HCT116 (cell line): ENCODE results near the gene CEP70. TPM values are rescaled to one million over a fixed set of nuclear protein-coding genes. Genes with fewer than 3 reads are reported as not detected.
"Not testable (repeated sequence)": the region's sequence is repeated elsewhere in the genome, so short reads cannot be mapped to it uniquely, and the experiment has no call there.

Experiments used
- ATAC-seq: fragments of 200-7000 bp; cut with Tn5 transposase; 2 replicates; pipeline ENCODE4 v1.9.1; 2020; ENCODE audit warnings: mild to moderate bottlenecking, moderate library complexity
- BruUV-seq: library from RNA; stranded (reverse); fragments of 400-500 nt; replicated peaks from 2 replicates; lab custom pipeline; 2021; lab: Mats Ljungman, UMichigan
- CTCF ChIA-PET: fragments of 300-600 bp; sonication (Branson Sonifier 250); formaldehyde crosslinking; loops from one replicate; lab custom pipeline; 2021; ENCODE audit warnings: antibody characterized with exemption; lab: Charles Lee
- POLR2A ChIA-PET: fragments of 300-600, 350-600 bp; sonication (Branson Sonifier 250); formaldehyde crosslinking; loops from one replicate; lab custom pipeline; 2021; ENCODE audit warnings: antibody characterized with exemption; lab: Charles Lee
- RAD21 ChIA-PET, 2 experiments: fragments of 300-600 bp; sonication (Branson Sonifier 250); formaldehyde crosslinking; loops; one replicate each; lab custom pipeline; 2023; ENCODE audit warnings: low total read pairs in 2 of 2; ENCODE audit not compliant: uncharacterized antibody in 2 of 2, unreplicated experiment in 2 of 2, low non-redundant PET in 1 of 2; lab: Charles Lee
- DNase-seq: peaks from one replicate; pipeline ENCODE4 v3.0.0-alpha.2; 2010; ENCODE audit warnings: low read depth, low spot score
- H2AFZ ChIP-seq: fragments of 200-600 bp; shearing (Covaris generic), sonication (generic); 2 replicates; pipeline ENCODE4 v1.6.1; 2017; ENCODE audit warnings: low read depth, mixed run types, mixed read lengths, antibody characterized with exemption, low read length; ENCODE audit not compliant: poor library complexity, severe bottlenecking
- H3K27ac ChIP-seq: 2 replicates; pipeline ENCODE4 v1.5.1; 2012; ENCODE audit warnings: low read depth, low read length
- H3K27me3 ChIP-seq: fragments of 200-600 bp; sonication (generic); 2 replicates; pipeline ENCODE4 v1.6.1; 2016; ENCODE audit warnings: mixed run types, low read length, mixed read lengths; ENCODE audit not compliant: insufficient read depth
- H3K36me3 ChIP-seq, 2 experiments: fragments of 200-500 bp in 1 of 2; fragments of 200-600 bp in 1 of 2; sonication (Bioruptor generic) in 1 of 2; sonication (generic) in 1 of 2; 2 replicates each; pipeline versions ENCODE4 v1.5.1 to v1.6.1; 2014 to 2016; ENCODE audit warnings: low read length in 2 of 2, inconsistent platforms in 1 of 2, mixed read lengths in 1 of 2, mixed run types in 1 of 2; ENCODE audit not compliant: insufficient read depth in 2 of 2, control insufficient read depth in 1 of 2
- H3K4me1 ChIP-seq, 2 experiments: fragments of 200-600 bp in 1 of 2; sonication (generic) in 1 of 2; 2 replicates each; pipeline versions ENCODE4 v1.5.1 to v1.6.1; 2012 to 2017; ENCODE audit warnings: low read length in 2 of 2, inconsistent platforms in 1 of 2, mild to moderate bottlenecking in 1 of 2, mixed read lengths in 1 of 2, mixed run types in 1 of 2, moderate library complexity in 1 of 2; ENCODE audit not compliant: insufficient read depth in 2 of 2, control insufficient read depth in 1 of 2
- H3K4me2 ChIP-seq: fragments of 200-600 bp; sonication (generic); 2 replicates; pipeline ENCODE4 v1.6.1; 2017; ENCODE audit warnings: mixed run types, low read length, mixed read lengths
- H3K4me3 ChIP-seq, 2 experiments: fragments of 200-600 bp in 1 of 2; sonication (generic) in 1 of 2; replicated peaks in 1 of 2; 2 replicates each; pipeline ENCODE4 v1.5.1; 2011 to 2016; ENCODE audit warnings: low read length in 2 of 2, control low read depth in 1 of 2, low read depth in 1 of 2, mild to moderate bottlenecking in 1 of 2, mixed read lengths in 1 of 2, mixed run types in 1 of 2
- H3K79me2 ChIP-seq: fragments of 200-600 bp; sonication (generic); 2 replicates; pipeline ENCODE4 v1.6.1; 2017; ENCODE audit warnings: mild to moderate bottlenecking, mixed run types, low read length, moderate library complexity, mixed read lengths; ENCODE audit not compliant: insufficient read depth
- H3K9ac ChIP-seq: fragments of 200-600 bp; sonication (generic); 2 replicates; pipeline ENCODE4 v1.6.1; 2016; ENCODE audit warnings: low read length, mixed read lengths
- H3K9me2 ChIP-seq: fragments of 200-600 bp; sonication (generic), shearing (Covaris generic); 2 replicates; pipeline ENCODE4 v1.6.1; 2017; ENCODE audit warnings: mixed run types, mild to moderate bottlenecking, moderate library complexity; ENCODE audit not compliant: insufficient read depth
- H3K9me3 ChIP-seq, 2 experiments: fragments of 200-500 bp in 1 of 2; fragments of 200-600 bp in 1 of 2; sonication (Bioruptor generic) in 1 of 2; sonication (generic) in 1 of 2; 2 replicates each; pipeline ENCODE4 v1.6.1; 2014 to 2017; ENCODE audit warnings: low read length in 2 of 2, mixed read lengths in 2 of 2, inconsistent platforms in 1 of 2, low read depth in 1 of 2, mild to moderate bottlenecking in 1 of 2, mixed run types in 1 of 2, moderate library complexity in 1 of 2; ENCODE audit not compliant: control insufficient read depth in 1 of 2, insufficient read depth in 1 of 2
- H4K20me1 ChIP-seq: fragments of 200-600 bp; sonication (generic), shearing (Covaris generic); 2 replicates; pipeline ENCODE4 v1.6.1; 2017; ENCODE audit warnings: mixed run types, mild to moderate bottlenecking, moderate library complexity; ENCODE audit not compliant: insufficient read depth
- EGR1 ChIP-seq: IDR thresholded peaks from 2 replicates; pipeline ENCODE4 v1.6.1; 2012; ENCODE audit warnings: low read depth
- FOSL1 ChIP-seq: IDR thresholded peaks from 2 replicates; pipeline ENCODE4 v1.6.1; 2012; ENCODE audit warnings: low read depth
- SP1 ChIP-seq: IDR thresholded peaks from 2 replicates; pipeline ENCODE4 v1.6.1; 2012; ENCODE audit warnings: low read depth
- ZFX ChIP-seq: fragments of 450-650 bp; IDR thresholded peaks from 2 replicates; pipeline ENCODE4 v1.6.1; 2017
- intact Hi-C: fragments of 100-400 bp; cut with micrococcal nuclease; formaldehyde crosslinking; loops from 2 replicates; pipeline ENCODE4 v1.10.0; 2022
- total RNA-seq: library from RNA; stranded (reverse); gene quantifications from one replicate; pipeline ENCODE4 v1.2.1, GENCODE V29; 2021; ENCODE audit not compliant: unreplicated experiment

CEP70 gene
- total RNA-seq, 1 experiment from 2014 or later = 38.7 TPM

DNA sequence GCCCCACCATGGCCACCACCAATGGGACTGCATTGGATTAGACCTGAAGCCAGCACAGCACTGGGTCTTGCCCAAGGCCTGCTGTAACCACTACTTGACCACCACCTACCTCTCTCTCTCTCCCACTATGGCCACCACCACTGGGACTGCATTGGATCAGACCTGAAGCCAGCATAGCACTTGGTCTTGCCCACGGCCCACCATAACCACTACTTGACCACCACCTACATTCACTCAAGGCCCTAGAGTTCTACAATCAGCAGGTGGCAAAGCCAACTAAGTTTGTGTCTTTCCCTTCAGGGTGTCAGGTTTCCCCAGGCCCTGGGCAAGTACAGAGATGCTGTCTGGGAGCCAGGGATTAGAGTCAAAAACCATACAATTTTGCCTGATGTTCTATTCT is 102.1 kb downstream of the CEP70 start (continued):
- no peak for TF ChIP-seq SP1
- TF ChIP-seq FOSL1 = no peak
- no peak for TF ChIP-seq ZFX
- no peak for TF ChIP-seq EGR1

DNA sequence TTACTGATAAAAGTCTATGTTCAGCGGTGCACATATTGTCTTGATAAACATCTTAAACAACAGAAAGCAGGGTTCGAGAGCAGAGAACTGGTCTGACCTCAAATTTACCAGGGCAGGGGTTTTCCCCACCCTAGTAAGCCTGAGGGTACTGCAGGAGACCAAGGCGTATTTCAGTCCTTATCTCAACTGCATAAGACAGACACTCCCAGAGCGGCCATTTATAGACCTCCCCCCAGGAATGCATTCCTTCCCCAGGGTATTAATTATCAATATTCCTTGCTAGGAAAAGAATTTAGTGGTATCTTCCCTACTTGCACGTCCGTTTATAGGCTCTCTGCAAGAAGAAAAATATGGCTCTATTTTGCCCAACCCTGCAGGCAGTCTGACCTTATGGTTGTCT is 107.5 kb downstream of the CEP70 start:
- H3K27ac ChIP-seq, H3K79me2 ChIP-seq, H3K9me2 ChIP-seq, H3K4me3 ChIP-seq, H2AFZ ChIP-seq, DNase-seq, ATAC-seq, POLR2A ChIA-PET, CTCF ChIA-PET, BruUV-seq, H3K27me3 ChIP-seq, H3K9ac ChIP-seq, H3K36me3 ChIP-seq, RAD21 ChIA-PET, intact Hi-C loops, H3K4me1 ChIP-seq, H3K9me3 ChIP-seq, H3K4me2 ChIP-seq, H4K20me1 ChIP-seq: not testable (repeated sequence)

GRCh38 chr3:138484672-138485071 is 109.4 kb downstream of the CEP70 start:
- H4K20me1 ChIP-seq, H3K9me3 ChIP-seq, POLR2A ChIA-PET, H3K9ac ChIP-seq, H3K4me2 ChIP-seq, CTCF ChIA-PET, H3K4me3 ChIP-seq, H3K79me2 ChIP-seq, BruUV-seq, H3K27ac ChIP-seq, H3K4me1 ChIP-seq, H3K27me3 ChIP-seq, H3K9me2 ChIP-seq, H3K36me3 ChIP-seq, intact Hi-C loops, RAD21 ChIA-PET, DNase-seq, ATAC-seq, H2AFZ ChIP-seq: not testable (repeated sequence)
